GM19025 (cell line): Measurements from ENCODE around the gene VASH1.

Source experiments
- ATAC-seq: cut with Tn5 transposase; IDR thresholded peaks from one replicate; pipeline ENCODE4 v1.9.1; 2021; ENCODE audit warnings: mild to moderate bottlenecking, low read depth, moderate library complexity; ENCODE audit not compliant: unreplicated experiment

VASH1 gene

GRCh38 chr14:76770521-76771436 is 9.5 kb downstream of the VASH1 start:
- no peak for ATAC-seq

- ATAC-seq = no peak
These were observed 10.2 kb downstream of the VASH1 start for GRCh38 chr14:76771437-76771980.

GRCh38 chr14:76772300-76773187 is 11.3 kb downstream of the VASH1 start:
- ATAC-seq = no peak

- ATAC-seq = no peak
These were observed 12.1 kb downstream of the VASH1 start for GRCh38 chr14:76773188-76773885.

GRCh38 chr14:76773956-76774820 is 12.9 kb downstream of the VASH1 start:
- no peak for ATAC-seq

GRCh38 chr14:76774821-76775694 is 13.8 kb downstream of the VASH1 start:
- ATAC-seq = no peak

GRCh38 chr14:76775695-76776427 is 14.6 kb downstream of the VASH1 start:
- no peak for ATAC-seq

GRCh38 chr14:76776428-76777251 is 15.4 kb downstream of the VASH1 start:
- ATAC-seq = no peak

- no peak for ATAC-seq
These were observed 16.5 kb downstream of the VASH1 start for GRCh38 chr14:76777721-76778120.

GRCh38 chr14:76778546-76779215 is 17.4 kb downstream of the VASH1 start:
- ATAC-seq = no peak

- no peak for ATAC-seq
These were observed 18.2 kb downstream of the VASH1 start for GRCh38 chr14:76779221-76780057.

GRCh38 chr14:76780058-76780345 is 18.7 kb downstream of the VASH1 start:
- ATAC-seq = no peak

GRCh38 chr14:76780360-76780759 is 19.1 kb downstream of the VASH1 start:
- no peak for ATAC-seq

GRCh38 chr14:76780875-76781647 is 19.8 kb downstream of the VASH1 start:
- ATAC-seq = no peak

GRCh38 chr14:76781648-76782051 is 20.4 kb downstream of the VASH1 start:
- ATAC-seq = no peak
